Uterus (tissue), 4 donors: ENCODE measurements around the gene PRDX4. TPM values are rescaled to one million over a fixed set of nuclear protein-coding genes. Genes with fewer than 3 reads are reported as not detected.
"Not testable (repeated sequence)": the region's sequence is repeated elsewhere in the genome, so short reads cannot be mapped to it uniquely, and the experiment has no call there.

Experiments used
- DNase-seq, 2 donors: peaks; one replicate each; pipeline ENCODE4 v3.0.0-alpha.2; 2019 to 2020
- H3K27ac ChIP-seq, 2 donors: fragments of 200-600 bp; sonication (generic); 1 replicate in 1 of 2; 2 replicates in 1 of 2; pipeline ENCODE4 v1.5.1; 2016 to 2018
- H3K27me3 ChIP-seq, 2 donors: fragments of 200-600 bp; sonication (generic); one replicate each; pipeline ENCODE4 v1.5.1; 2018 to 2019; ENCODE audit warnings: control low read depth in 1 of 2
- H3K36me3 ChIP-seq, 2 donors: fragments of 200-600 bp; sonication (generic); one replicate each; pipeline ENCODE4 v1.5.1; 2019; ENCODE audit warnings: control low read depth in 1 of 2
- H3K4me1 ChIP-seq, 2 donors: fragments of 200-600 bp; sonication (generic); one replicate each; pipeline ENCODE4 v1.5.1; 2018 to 2019; ENCODE audit warnings: control low read depth in 1 of 2
- H3K4me3 ChIP-seq, 2 donors: fragments of 200-600 bp; sonication (generic); 1 replicate in 1 of 2; 2 replicates in 1 of 2; pipeline ENCODE4 v1.5.1; 2018 to 2019; ENCODE audit warnings: mild to moderate bottlenecking in 1 of 2
- H3K9me3 ChIP-seq, 2 donors: fragments of 200-600 bp; sonication (generic); one replicate each; pipeline ENCODE4 v1.5.1; 2019; ENCODE audit warnings: control low read depth in 1 of 2
- POLR2A ChIP-seq, 2 donors: fragments of 450-650 bp; IDR thresholded peaks; one replicate each; pipeline ENCODE4 v1.6.1; 2016; ENCODE audit warnings: antibody characterized with exemption in 2 of 2, mild to moderate bottlenecking in 1 of 2, moderate library complexity in 1 of 2
- intact Hi-C: fragments of 100-400 bp; cut with DNase I; formaldehyde crosslinking; loops from one replicate; pipeline ENCODE4 v1.15.1; 2023; ENCODE audit warnings: low total_unique reads
- total RNA-seq, 4 donors: library from RNA; depleted of rRNA in 3 of 4; stranded (reverse); fragments of >200 nt in 3 of 4; gene quantifications; one replicate each; pipeline versions ENCODE4 v1.1.0 to v1.2.4, GENCODE V29; 2014 to 2023
- TF ChIP-seq, protein P1 (sequence below), 4 experiments: fragments of 200-600 bp in 2 of 4; fragments of 450-650 bp in 2 of 4; sonication (generic) in 2 of 4; IDR thresholded peaks; one replicate each; pipeline ENCODE4 v1.5.1; 2016 to 2019; ENCODE audit warnings: antibody characterized with exemption in 4 of 4, mild to moderate bottlenecking in 2 of 4, moderate library complexity in 1 of 4
- donor health status: DM: yes; HTN: yes; CAD: no.

The PRDX4 gene
- total RNA-seq, 4 donors from 2014 or later = 39.7 to 151 (median 97.2) TPM

DNA sequence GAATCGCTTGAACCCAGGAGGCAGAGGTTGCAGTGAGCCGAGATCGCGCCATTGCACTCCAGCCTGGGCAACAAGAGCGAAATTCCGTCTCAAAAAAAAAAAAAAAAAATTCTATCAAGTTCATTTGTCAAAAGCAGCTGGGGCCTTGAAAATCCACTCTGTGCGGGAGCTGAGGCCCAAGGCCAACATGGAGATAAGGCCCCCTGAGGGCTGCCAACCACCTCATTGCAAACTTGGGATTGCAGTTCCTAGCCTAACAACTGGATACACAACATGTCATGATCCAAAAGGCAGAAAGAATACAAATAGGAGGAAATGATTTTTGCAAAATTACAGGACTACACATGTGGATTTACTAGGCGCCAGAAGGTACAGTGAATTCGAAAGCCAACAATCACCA lies 22.5 kb upstream of the PRDX4 start:
- no peak for DNase-seq
- H3K9me3 ChIP-seq = no peaks in the 10 kb centered on the region
- intact Hi-C loops = no loop called here
- H3K36me3 ChIP-seq = no peaks in the 10 kb centered on the region
- no peak overlapping the region for H3K27ac ChIP-seq
- TF ChIP-seq, protein P1, sequence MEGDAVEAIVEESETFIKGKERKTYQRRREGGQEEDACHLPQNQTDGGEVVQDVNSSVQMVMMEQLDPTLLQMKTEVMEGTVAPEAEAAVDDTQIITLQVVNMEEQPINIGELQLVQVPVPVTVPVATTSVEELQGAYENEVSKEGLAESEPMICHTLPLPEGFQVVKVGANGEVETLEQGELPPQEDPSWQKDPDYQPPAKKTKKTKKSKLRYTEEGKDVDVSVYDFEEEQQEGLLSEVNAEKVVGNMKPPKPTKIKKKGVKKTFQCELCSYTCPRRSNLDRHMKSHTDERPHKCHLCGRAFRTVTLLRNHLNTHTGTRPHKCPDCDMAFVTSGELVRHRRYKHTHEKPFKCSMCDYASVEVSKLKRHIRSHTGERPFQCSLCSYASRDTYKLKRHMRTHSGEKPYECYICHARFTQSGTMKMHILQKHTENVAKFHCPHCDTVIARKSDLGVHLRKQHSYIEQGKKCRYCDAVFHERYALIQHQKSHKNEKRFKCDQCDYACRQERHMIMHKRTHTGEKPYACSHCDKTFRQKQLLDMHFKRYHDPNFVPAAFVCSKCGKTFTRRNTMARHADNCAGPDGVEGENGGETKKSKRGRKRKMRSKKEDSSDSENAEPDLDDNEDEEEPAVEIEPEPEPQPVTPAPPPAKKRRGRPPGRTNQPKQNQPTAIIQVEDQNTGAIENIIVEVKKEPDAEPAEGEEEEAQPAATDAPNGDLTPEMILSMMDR (IDR thresholded peaks at IDR 0.05) = no peak
- TF ChIP-seq POLR2A (IDR thresholded peaks at IDR 0.05) = no peak
- H3K27me3 ChIP-seq = no peaks in the 10 kb centered on the region
- no peaks in the 10 kb centered on the region for H3K4me1 ChIP-seq
- no peak overlapping the region for H3K4me3 ChIP-seq

DNA sequence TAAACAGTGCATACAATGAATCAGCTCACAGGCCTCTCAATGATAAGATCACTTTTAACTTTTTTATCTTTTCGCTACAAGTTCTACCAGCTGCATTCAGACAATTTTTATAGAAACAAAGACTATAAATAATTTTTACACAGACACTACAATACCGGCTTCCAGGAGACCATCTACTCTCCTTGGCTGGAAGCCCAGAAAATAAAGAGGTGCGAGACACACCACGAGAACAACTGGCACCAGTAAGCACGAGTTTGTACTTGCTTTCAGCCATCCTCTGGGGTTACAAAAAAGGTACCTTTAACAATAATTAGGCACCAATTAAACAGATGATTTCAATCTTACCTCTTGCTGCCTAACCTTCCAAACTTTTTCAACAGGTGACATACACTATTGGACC lies 11.2 kb upstream of the PRDX4 start:
- TF ChIP-seq, protein P1 (IDR thresholded peaks at IDR 0.05) = no peak
- no peak for TF ChIP-seq POLR2A (IDR thresholded peaks at IDR 0.05)
- intact Hi-C loops = no loop called here
- H3K27me3 ChIP-seq = no peaks in the 10 kb centered on the region
- H3K27ac ChIP-seq = peak overlapping the region in 1 of 2 donors; percentile 59
- H3K36me3 ChIP-seq = no peaks in the 10 kb centered on the region
- H3K4me3 ChIP-seq = no peak overlapping the region
- no peak for DNase-seq
- no peaks in the 10 kb centered on the region for H3K4me1 ChIP-seq
- no peaks in the 10 kb centered on the region for H3K9me3 ChIP-seq

DNA sequence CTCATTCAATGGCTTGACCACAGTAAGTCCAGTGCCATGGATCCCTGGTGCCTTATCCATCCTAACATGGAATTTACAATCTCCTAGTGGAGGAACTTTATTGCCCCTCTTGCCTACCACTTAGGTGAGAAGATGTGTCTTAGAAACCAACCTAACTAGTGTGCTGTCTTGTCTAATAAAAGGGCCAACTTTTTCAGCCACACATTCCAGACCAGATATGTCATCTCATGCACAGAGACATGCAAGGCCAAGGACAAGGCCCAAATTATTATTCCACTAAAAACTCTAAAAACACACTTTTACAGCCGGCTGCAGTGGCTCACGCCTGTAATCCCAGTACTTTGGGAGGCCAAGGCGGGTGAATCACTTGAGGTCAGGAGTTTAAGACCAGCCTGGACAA lies 10.6 kb upstream of the PRDX4 start:
- H3K36me3 ChIP-seq = no peaks in the 10 kb centered on the region
- intact Hi-C loops = no loop called here
- no peak for DNase-seq
- H3K4me1 ChIP-seq = no peaks in the 10 kb centered on the region
- H3K9me3 ChIP-seq = no peaks in the 10 kb centered on the region
- TF ChIP-seq POLR2A (IDR thresholded peaks at IDR 0.05) = no peak
- TF ChIP-seq, protein P1 (IDR thresholded peaks at IDR 0.05) = no peak
- H3K27me3 ChIP-seq = no peaks in the 10 kb centered on the region
- H3K27ac ChIP-seq = peak overlapping the region in 1 of 2 donors; percentile 59
- H3K4me3 ChIP-seq = no peak overlapping the region

DNA sequence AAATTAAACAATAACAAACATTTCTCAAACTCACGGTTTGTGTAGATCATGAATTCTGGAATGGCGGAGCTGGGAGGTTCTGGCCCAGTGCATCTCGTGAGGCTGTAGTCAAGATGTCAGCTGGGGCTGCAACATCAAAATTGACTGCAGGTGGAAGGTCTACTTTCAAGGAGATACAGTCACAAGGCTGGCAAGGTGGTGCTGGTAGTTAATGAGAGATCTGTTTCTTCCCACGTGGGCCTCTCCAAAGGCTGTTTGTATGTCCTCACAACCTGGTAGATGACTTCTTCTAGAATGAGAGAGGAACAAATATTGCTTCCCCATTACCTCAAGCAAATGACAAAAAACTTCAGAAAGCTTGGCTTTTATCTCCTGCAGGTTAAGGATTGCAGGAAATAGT lies 8.0 kb upstream of the PRDX4 start:
- no peaks in the 10 kb centered on the region for H3K4me1 ChIP-seq
- no peaks in the 10 kb centered on the region for H3K9me3 ChIP-seq
- H3K27ac ChIP-seq = no peak overlapping the region
- no peak overlapping the region for H3K4me3 ChIP-seq
- intact Hi-C loops = no loop called here
- no peaks in the 10 kb centered on the region for H3K27me3 ChIP-seq
- TF ChIP-seq, protein P1 (IDR thresholded peaks at IDR 0.05) = no peak
- TF ChIP-seq POLR2A (IDR thresholded peaks at IDR 0.05) = no peak
- DNase-seq = no peak
- no peaks in the 10 kb centered on the region for H3K36me3 ChIP-seq

DNA sequence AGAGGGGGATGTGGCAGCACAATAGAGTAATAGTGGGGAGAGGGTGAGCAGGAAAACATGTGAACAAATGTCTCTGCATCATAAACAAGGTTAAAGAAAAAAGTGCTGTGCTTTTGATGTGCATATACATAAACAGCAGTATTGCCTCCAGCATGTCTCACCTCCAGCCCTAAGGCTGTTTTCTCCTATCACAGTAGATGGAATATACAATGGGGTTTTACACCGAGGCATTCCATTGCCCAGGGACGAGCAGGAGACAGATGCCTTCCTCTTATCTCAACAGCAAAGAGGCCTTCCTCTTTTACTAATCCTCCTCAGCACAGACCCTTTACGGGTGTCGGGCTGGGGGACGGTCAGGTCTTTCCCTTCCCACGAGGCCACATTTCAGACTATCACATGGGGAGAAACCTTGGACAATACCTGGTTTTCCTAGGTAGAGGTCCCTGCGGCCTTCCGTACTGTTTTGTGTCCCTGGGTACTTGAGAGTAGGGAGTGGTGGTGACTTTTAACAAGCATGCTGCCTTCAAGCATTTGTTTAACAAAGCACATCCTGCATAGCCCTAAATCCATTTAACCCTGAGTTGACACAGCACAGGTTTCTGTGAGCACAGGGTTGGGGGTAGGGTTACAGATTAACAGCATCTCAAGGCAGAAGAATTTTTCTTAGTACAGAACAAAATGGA lies 7.1 kb upstream of the PRDX4 start:
- H3K4me1 ChIP-seq, H3K4me3 ChIP-seq, H3K9me3 ChIP-seq, H3K27me3 ChIP-seq, DNase-seq, intact Hi-C loops, H3K27ac ChIP-seq, H3K36me3 ChIP-seq: not testable (repeated sequence)

DNA sequence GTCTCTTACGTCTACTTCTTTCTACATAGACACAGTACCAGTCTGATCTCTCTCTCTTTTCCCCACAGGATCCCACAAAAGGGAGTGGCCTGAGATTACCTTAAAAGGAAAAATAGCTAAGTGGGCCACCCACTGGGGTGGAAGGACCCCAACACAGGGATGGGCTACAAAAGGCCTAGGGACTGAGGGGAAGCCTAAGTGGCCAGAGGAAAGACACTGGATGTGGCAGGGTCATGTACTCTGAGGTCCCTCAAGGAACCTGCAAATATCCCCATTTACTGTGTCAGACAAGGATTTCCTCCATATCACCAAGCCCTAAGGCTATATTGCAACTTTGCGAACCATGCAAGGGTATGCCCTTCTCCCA lies 6.5 kb upstream of the PRDX4 start:
- no peaks in the 10 kb centered on the region for H3K36me3 ChIP-seq
- no peaks in the 10 kb centered on the region for H3K27me3 ChIP-seq
- H3K4me1 ChIP-seq = no peaks in the 10 kb centered on the region
- no peak overlapping the region for H3K27ac ChIP-seq
- intact Hi-C loops = no loop called here
- TF ChIP-seq, protein P1 (IDR thresholded peaks at IDR 0.05) = no peak
- no peak for TF ChIP-seq POLR2A (IDR thresholded peaks at IDR 0.05)
- H3K4me3 ChIP-seq = no peak overlapping the region
- no peak for DNase-seq
- H3K9me3 ChIP-seq = no peaks in the 10 kb centered on the region
